GM19468 (cell line): ENCODE results near the gene GAB2.
"Not testable (repeated sequence)": the region's sequence is repeated elsewhere in the genome, so short reads cannot be mapped to it uniquely, and the experiment has no call there.

Source experiments
- ATAC-seq: cut with Tn5 transposase; IDR thresholded peaks from one replicate; pipeline ENCODE4 v1.9.1; 2021; ENCODE audit warnings: mild to moderate bottlenecking, moderate library complexity, moderate number of reproducible peaks; ENCODE audit not compliant: unreplicated experiment; ENCODE audit errors: extremely low read depth

GAB2 gene

DNA sequence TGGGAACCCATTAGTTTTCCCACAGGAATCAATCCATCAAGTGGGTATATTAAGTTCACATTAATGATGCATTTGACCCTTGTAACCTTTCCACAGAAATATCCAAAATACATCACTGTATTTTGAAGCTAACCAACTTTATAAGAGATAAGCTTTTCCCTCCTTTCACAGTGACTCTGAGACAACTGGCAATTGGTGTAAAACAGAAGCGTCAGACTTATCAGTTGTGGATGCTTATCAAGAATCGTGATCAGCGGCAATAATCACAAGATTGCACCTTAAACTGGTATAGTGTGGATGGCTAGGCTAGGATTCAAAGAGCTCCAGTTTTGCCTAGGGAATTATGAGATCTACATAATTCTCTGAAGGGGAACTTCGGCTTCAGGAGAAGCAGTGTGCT, 155.8 kb downstream of the GAB2 start:
- ATAC-seq, result no peak

DNA sequence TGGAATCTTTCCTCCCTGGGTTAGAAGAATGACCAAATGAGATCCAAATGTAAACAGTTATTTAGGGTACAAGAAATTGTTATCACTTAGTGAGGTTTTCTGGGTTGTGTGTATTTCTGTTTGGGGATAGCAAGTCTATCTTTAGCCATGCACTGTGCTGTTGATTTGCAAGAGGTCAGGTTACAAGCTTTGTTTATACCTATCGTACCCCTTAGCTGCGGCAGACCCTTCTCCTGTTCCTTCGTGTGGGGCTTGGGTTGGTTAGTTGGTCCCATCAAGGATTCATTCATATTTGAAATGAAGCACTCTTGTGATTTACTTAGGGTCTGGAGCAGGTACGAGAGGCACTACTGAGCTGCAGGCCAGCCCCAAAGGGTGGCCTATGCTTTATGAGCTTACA, 156.3 kb downstream of the GAB2 start:
- ATAC-seq, result no peak

DNA sequence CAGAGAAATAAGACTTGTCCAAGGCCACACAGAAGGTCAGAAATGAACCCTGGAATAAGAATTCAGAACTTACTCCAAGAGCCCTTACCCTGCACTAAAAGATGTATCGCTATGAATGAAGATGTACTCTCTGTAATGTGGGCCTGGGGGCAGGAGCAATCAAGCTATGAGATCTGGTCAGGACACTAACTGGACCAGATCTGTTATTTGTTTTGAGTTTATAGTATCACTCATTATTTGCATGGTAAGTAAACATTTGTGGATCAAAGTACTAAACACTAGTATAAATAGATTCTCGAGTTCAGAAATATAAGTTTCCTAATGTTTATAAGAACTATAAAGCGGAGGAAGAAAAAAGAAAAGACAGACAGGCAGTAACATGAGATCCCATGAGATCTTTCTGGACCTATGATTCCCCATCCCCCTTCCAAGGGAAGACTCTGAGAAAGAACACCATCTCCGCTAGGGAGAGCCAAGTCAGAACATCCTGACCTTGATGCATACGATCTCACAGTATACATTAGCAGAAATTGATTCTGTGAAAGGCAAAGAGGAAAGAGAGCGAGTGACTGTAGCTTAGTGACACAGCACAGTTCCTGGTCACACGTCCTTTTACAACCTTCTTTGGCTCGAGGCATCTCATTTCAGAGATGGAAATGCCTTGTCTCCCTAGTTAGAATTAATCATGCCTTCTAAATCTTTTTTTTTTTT, 157.7 kb downstream of the GAB2 start:
- no peak for ATAC-seq

DNA sequence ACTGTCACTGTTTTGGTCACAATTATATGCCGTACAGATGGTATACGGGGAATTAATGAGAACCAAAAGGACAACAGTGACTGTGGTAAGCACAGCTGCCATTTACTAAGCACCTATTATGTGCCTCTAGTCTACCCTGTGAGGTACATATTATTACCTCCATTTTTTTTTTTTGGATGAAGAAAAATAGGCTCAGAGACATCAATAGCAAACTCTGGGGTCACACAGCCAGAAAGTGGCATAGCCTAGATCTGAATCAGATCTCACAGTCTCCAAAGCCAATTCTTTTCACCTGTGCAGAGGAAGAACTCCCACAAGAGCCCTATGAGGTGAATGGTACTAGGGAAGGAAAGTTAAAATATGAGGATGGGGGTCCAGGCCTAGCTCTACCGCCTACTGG, 160.0 kb downstream of the GAB2 start:
- no peak for ATAC-seq

DNA sequence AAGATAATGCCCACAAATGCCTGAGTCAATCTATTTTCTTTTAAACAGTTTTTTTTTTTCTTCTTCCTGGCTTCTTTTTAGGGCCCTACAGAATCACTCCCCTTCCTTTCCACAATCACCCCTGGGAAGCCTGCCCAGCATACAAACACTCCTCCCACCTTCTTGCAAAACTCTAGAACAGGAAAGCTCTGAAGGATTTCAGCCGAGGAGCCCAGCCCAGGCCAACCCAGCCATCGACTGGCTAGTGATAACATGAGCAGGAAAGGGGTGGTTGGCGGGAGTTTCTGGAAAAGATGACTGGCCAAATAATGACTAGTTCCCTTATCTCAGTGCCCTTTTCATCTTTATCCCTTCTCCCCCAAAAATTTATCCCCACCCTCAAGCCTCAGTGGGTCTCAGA, 160.7 kb downstream of the GAB2 start:
- no peak for ATAC-seq

DNA sequence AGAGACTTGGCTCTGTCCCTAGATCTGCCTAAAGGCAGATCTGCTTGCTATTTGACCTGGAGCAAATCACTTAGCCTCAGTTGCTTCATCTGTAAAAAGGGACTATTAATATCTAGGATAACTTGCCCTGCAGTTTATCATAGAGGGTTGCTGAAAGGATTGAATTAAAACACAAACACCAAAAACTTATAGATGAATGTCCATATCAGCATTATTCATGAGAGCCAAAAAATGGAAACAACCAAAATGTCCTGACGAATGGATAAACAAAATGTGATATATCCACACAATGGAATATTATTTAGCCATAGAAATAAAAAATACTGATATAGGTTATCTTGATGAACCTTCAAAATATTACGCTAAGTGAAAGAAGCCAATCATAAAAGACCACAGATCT, 161.7 kb downstream of the GAB2 start:
- ATAC-seq, result no peak

DNA sequence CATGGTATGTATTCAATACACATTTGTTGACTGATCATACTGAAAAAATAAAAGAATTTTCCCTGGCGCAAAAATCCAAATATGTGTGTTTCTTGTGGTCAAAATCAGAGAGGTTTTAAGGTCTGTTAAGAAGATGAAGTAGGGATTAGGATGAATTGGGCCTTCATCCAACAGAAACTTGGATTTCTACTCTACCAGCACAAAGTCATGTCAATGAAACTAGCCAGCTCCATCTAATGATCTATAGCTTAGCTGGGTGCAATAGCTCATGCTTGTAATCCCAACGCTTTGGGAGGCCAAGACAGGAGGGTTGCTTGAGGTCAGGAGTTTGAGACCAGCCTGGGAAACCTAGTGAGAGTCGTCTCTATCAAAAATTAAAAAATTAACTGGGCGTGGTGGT, 163.4 kb downstream of the GAB2 start:
- ATAC-seq, result no peak

DNA sequence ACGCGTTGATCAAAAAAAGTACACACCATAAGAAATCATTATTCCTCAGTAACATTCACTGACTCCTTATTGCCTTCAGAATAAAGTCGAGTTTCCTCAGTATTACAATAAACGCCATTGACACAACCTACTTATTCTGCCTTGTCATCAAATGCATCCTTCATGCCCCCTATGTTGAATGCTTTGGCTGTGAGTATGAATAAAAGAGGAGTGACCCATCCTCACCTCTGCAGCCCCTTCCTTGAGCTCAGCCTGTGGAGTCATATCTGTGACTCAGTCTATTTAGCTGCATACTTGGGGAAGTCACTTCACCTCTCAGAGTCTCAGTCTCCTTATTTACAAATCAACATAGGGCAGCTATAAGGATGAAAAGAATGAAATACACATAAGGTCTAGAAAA, 163.8 kb downstream of the GAB2 start:
- ATAC-seq, result no peak

DNA sequence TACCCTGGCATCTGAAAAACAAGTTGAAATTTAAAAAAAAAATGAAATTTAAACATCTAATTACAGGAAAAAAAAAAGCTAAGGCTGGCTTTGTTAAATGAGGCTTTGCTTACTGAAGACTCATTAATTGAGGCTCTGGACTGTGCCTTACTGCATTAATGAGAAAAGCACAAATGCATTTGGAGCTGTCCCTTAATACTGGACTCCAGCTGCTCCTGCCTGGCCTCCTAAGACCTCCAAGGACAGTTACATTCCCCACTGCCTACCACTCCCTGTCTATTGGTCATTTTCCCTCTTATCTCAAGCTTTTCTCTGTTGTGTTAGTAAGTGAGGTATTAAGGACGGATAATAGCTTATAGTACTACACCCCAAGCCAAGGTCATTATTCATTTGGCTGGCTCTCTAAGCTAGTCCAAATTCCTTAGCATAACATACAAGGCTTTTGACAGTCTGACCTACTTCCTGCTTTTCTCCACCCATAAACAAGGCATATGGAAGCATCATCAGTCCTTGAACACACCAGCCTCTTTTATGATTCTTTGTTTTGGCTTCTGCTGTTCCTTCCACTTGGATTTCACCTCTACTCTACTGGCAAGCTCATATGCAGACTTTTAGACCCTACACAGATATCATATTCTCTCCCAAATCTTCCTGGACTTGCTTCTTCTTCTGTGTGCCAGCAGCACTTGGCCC, 166.4 kb downstream of the GAB2 start:
- no peak for ATAC-seq

DNA sequence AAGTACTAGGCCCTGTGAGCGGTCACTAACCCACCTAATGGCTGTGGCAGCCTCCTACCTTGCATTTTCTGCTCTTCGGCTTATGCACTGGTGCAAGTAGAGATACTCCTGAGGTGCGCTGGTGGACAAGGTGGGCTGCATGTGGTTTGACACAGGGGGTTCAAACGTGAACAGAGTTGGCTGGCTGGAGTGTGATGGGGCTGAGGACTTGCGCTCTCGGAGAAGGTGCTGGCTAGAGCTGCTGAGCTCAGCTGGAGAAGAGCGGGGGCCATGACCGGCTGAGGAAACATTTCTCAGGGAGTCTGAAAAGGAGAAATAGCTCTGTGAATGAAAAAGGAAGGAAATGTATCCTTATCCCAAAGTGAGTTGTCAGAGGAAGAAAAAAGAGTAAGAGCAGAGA, 167.5 kb downstream of the GAB2 start:
- no peak for ATAC-seq

DNA sequence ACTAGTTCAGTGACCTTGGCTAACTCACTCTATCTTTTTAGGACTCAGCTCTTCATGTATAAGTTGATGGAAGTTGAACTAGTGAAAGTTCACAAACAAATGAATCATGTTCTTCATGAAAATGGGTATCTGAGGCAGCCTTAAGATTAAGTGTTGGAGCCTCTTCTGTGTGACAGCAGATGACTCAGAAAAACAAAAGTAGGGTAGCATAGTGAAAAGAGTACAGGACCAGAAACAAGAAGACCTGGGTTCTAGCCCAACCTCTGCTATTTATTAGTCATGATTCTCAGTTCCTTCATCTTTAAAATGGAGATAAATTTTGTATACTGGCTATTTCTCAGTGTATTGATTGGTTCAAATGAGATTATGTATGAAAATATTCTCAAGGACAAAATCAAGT, 168.7 kb downstream of the GAB2 start:
- no peak for ATAC-seq

DNA sequence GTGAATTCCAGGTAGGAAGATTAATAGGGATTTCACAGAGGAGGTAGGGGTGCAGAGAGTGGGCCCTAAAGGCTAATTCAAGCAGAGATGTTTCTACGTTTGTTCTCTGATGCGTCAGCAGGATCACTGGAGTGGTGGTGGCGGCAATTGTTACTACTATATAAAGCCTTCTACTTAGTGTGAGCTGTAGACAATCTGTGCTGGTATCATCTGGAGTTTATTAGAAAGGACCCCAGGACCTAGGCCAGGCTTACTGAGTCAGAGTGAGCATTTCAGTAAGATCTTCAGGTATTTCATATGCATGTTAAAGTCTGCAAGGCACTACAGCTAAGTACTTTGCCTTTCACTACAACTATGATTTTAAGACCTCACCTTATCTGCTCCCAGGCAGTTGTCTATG, 169.4 kb downstream of the GAB2 start:
- ATAC-seq, result no peak

DNA sequence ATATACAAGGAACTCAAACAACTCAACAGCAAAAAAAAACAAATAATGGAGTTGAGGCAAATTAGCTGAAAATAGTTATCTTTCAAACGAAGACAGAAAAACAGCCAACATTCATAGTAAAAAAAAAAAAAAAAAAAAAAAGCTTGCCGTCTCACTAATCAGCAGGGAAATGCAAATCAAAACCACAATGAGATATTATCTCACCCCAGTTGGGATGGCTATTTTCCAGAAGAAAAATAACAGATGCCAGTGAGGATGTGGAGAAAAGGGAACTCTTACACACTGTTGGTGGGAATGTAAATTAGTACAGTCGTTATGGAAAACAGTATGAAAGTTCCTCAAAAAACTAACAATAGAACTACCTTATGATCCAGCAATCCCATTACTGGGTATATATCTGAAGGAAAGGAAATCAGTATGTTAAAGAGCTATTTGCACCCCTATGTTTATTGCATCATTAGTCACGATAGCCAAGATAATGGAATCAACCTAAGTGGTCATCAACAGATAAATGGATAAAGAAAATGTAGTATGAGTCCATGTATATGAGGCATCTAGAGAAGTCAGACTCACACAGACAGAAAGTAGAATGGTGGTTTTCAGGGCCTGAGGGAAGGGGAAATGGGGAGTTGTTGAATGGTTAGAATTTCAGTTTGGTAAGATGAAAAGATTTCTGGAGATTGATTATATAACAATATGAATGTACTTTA, 172.9 kb downstream of the GAB2 start:
- no peak for ATAC-seq

DNA sequence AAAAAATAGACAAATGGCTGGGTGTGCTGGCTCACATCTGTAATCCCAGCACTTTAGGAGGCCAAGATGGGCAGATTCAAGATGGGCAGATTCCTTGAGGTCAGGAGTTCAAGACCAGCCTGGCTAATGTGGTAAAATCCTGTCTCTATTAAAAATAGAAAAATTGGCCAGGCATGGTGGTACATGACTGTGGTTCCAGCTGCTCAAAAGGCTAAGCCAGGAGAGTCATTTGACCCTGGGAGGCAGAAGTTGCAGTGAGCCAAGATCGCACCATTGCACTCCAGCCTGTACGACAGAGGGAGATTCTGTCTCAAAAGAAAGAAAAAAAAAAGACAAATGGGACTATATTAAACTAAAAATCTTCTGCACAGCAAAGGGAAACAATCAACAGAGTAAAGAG, 173.5 kb downstream of the GAB2 start:
- ATAC-seq, result no peak

DNA sequence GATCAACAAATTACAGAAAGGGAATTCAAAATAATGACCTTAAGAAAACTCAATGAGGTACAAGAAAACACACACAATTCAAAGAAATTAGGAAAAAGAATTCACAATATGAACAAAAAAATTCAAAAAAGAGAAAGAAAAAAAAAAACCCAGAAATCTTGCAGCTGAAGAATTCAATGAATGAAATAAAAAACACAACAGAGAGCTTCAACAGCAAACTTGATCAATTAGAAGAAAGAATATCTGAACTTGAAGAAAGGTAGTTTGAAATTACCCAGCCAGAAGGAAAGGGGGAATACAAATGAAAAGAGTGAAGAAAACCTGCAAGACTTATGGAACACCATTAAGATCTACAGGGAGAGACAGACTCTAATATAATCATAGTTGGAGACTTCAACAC, 176.1 kb downstream of the GAB2 start:
- ATAC-seq, result no peak

DNA sequence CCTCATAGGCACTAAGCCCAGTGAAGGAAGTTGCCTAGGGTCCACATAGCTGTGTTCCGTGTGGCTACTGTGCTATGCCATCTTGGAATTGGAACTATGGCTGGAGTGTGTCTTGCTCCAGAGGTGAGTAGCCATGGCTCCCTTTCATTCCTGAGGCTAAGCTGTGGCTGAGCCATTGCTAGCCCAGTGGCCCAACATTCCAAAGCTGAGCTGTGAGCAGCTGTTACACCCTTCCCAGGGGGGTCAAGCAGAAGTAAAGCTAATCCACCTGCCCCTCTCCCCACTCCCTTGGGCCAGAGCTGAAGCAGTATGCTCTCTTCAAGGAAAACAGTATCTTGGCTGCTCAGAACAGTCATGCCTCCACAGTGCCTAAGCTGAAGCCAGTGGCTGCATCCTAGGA, 177.8 kb downstream of the GAB2 start:
- no peak for ATAC-seq

DNA sequence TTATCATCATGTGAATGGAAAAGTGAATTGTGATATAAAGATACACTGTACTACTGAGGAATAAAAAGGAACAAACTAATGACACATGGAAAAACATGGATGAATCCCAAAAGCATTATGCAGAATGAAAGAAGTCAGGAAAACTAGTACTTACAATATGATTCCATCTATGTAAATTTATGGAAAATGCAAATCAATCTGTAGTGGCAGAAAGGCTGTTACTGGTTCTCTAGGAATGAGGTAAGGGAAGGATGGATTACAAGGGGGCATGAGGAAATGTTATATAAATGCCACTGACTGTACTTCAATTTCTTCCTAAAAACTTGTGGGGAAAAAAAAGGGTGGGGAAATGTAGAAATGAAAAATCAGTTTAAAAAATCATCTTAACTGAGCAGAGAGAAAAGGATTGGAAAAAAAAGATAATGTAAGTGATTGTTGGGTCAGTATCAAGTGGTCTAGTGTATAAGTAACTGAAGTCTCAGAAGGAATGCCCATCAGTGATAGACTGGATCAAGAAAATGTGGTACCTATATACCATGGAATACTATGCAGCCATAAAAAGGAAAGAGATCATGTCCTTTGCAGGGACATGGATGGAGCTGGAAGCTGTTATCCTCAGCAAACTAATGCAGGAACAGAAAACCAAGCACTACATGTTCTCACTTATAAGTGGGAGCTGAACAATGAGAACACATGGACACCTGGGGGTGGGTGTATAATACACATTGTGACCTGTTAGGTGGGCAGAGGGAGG, 180.2 kb downstream of the GAB2 start:
- ATAC-seq, result no peak

DNA sequence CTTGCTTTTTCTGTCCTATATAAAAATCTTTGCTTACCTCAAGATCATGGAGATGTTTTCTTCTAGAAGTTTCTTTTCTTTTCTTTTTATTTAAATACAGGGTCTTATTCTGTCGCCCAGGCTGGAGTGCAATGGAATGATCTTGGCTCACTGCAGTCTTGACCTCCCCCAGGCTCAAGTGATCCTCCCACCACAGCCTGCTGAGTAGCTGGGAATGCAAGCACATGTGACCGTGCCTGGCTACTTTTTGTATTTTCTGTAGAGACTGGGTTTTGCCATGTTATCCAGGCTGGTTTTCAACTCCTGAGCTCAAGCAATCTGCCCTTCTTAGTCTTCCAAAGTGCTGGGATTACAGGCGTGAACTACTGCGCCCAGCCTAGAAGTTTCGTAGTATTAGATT, 183.6 kb downstream of the GAB2 start:
- ATAC-seq, result no peak

DNA sequence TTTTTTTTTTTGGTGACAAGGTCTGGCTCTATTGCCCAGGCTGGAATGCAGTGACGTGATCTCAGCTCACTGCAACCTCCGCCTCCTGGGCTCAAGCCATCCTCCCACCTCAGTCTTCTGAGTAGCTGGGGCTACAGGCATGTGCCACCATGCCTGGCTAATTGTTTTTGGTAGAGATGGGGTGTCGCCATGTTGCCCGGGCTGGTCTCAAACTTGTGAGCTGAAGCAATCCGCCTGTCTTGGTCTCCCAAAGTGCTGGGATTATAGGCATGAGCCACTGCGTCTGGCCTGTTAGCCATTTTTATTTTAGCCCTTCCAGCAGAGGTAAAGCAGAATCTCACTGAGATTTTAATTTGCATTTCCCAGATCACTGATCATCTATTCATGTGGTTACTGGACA, 184.6 kb downstream of the GAB2 start:
- not testable (repeated sequence) for ATAC-seq

DNA sequence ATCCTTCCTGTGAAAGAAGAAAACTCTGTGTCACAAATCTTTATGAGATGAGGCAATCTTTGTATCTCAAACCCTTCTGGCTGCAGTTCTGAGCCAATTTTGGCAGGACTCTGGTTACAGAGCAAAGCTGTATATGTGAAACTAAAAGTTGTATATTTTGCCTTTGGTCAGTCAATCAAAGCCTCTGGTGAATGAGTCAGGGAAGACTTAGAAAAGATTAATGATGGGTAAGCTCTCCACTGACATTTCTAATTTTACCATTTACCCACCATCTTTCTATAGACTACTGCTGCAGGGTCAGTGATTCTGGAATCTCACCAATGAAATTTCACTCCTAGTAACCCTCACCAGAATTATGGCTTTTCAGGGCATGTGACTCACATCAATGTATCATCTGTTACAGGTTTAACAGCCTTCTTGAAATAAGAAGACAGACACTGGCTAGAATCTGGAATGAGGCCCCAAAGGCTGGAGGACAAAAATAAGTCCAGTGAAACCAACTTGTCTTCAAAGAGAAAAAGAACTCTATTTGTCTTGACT, 185.6 kb downstream of the GAB2 start:
- ATAC-seq, result no peak
